OCI-LY7 (cell line): Measurements from ENCODE around the gene SUPT5H. TPM values are rescaled to one million over a fixed set of nuclear protein-coding genes. Genes with fewer than 3 reads are reported as not detected.

ENCODE experiments used
- BruUV-seq: library from RNA; stranded (reverse); fragments of 400-500 nt; replicated peaks from 2 replicates; lab custom pipeline; 2021; lab: Mats Ljungman, UMichigan
- CTCF ChIA-PET: fragments of 300-600 bp; sonication (Branson Sonifier 250); formaldehyde crosslinking; loops from one replicate; lab custom pipeline; 2022; ENCODE audit warnings: antibody characterized with exemption; ENCODE audit not compliant: unreplicated experiment; lab: Charles Lee
- POLR2A ChIA-PET: fragments of 300-600 bp; sonication (Branson Sonifier 250); formaldehyde crosslinking; loops from one replicate; lab custom pipeline; 2022; ENCODE audit warnings: antibody characterized with exemption; lab: Charles Lee
- DNase-seq: peaks from one replicate; pipeline ENCODE4 v3.0.0-alpha.2; 2015; ENCODE audit warnings: low spot score
- H2AFZ ChIP-seq: fragments of 200-600 bp; sonication (generic), shearing (Covaris generic); 2 replicates; pipeline ENCODE4 v1.6.1; 2014; ENCODE audit warnings: mild to moderate bottlenecking, antibody characterized with exemption, low read length, moderate library complexity
- H3K27ac ChIP-seq: fragments of 200-600 bp; sonication (generic); 2 replicates; pipeline ENCODE4 v1.5.1; 2014; ENCODE audit warnings: mixed run types, low read depth, mild to moderate bottlenecking, moderate library complexity, low read length, inconsistent platforms; ENCODE audit not compliant: poor library complexity, severe bottlenecking
- H3K36me3 ChIP-seq: fragments of 200-600 bp; sonication (generic); 2 replicates; pipeline ENCODE4 v1.6.1; 2014; ENCODE audit warnings: mild to moderate bottlenecking, antibody characterized with exemption, low read length, moderate library complexity, mixed read lengths; ENCODE audit not compliant: insufficient read depth
- H3K4me1 ChIP-seq: fragments of 200-600 bp; sonication (generic); 2 replicates; pipeline ENCODE4 v1.5.1; 2014; ENCODE audit warnings: mild to moderate bottlenecking, low read length; ENCODE audit not compliant: insufficient read depth, poor library complexity, severe bottlenecking
- H3K4me2 ChIP-seq: fragments of 200-600 bp; sonication (generic); 2 replicates; pipeline ENCODE4 v1.6.1; 2014; ENCODE audit warnings: mild to moderate bottlenecking, low read length
- H3K4me3 ChIP-seq: fragments of 200-600 bp; sonication (generic); 2 replicates; pipeline ENCODE4 v1.5.1; 2014; ENCODE audit warnings: mild to moderate bottlenecking, low read depth, low read length; ENCODE audit not compliant: poor library complexity, severe bottlenecking
- H3K79me2 ChIP-seq: fragments of 200-600 bp; sonication (generic); 2 replicates; pipeline ENCODE4 v1.6.1; 2016; ENCODE audit warnings: low read depth, mild to moderate bottlenecking, low read length, moderate library complexity, mixed read lengths; ENCODE audit not compliant: insufficient read depth
- H3K9me2 ChIP-seq: fragments of 200-600 bp; sonication (generic); 2 replicates; pipeline ENCODE4 v1.6.1; 2016; ENCODE audit warnings: mild to moderate bottlenecking, low read length, mixed read lengths; ENCODE audit not compliant: insufficient read depth
- H3K9me3 ChIP-seq: fragments of 200-600 bp; sonication (generic); 2 replicates; pipeline ENCODE4 v1.6.1; 2014; ENCODE audit warnings: mild to moderate bottlenecking, mixed run types, low read length, mixed read lengths
- H4K20me1 ChIP-seq: fragments of 200-600 bp; sonication (generic); 2 replicates; pipeline ENCODE4 v1.6.1; 2014; ENCODE audit warnings: mild to moderate bottlenecking, antibody characterized with exemption, low read length, moderate library complexity, mixed read lengths; ENCODE audit not compliant: insufficient read depth
- CTCF ChIP-seq: fragments of 200-600 bp; sonication (generic); conservative IDR thresholded peaks from 2 replicates; pipeline ENCODE4 v1.5.1; 2014; ENCODE audit warnings: mild to moderate bottlenecking, antibody characterized with exemption, low read length, moderate library complexity, mixed read lengths
- EZH2phosphoT487 ChIP-seq: fragments of 200-600 bp; sonication (generic); IDR thresholded peaks from 2 replicates; pipeline ENCODE4 v1.6.1; 2018; ENCODE audit warnings: low read depth, borderline replicate concordance, mild to moderate bottlenecking, mixed run types, antibody characterized with exemption, low read length, moderate library complexity, mixed read lengths
- intact Hi-C: fragments of 100-400 bp; cut with micrococcal nuclease; formaldehyde crosslinking; loops from one replicate; pipeline ENCODE4 v1.10.0; 2022; ENCODE audit not compliant: unreplicated experiment
- total RNA-seq, 2 experiments: library from RNA; depleted of rRNA in 1 of 2; stranded (reverse); fragments of >200 nt in 1 of 2; shearing (Covaris generic) in 1 of 2; gene quantifications; 2 replicates each; pipeline ENCODE4 v1.2.3, GENCODE V29; 2014 to 2022

SUPT5H gene
- total RNA-seq, 2 experiments from 2014 or later, result 70.1 to 175 TPM

- Histone ChIP-seq H3K27ac (peak overlapping the region; percentile 91), H3K4me1 (peaks cover 38% of the 10 kb centered on the region), H3K36me3 (peaks cover 22% of the 10 kb centered on the region), H3K9me3 (no peaks in the 10 kb centered on the region), H2AFZ (no peak overlapping the region), H3K9me2 (no peaks in the 10 kb centered on the region), H3K4me2 (peak overlapping the region; percentile 96), H4K20me1 (peaks cover 4% of the 10 kb centered on the region), H3K79me2 (peaks cover 43% of the 10 kb centered on the region), H3K4me3 (peak overlapping the region; percentile 96)
- TF ChIP-seq EZH2phosphoT487 (no peak), CTCF (no peak)
- BruUV-seq, result no TSS peak
- intact Hi-C loops, result loop anchor here (1.0 kb wide), 1 partner anchor 198 kb away; no protein-coding TSS in a partner anchor
- DNase-seq, result no peak
- POLR2A ChIA-PET, result interaction anchor here (1.5 kb wide), 1 partner anchor 13 kb away, joined by 9 read pairs; no protein-coding TSS in a partner anchor
- CTCF ChIA-PET, result interaction anchor here (0.9 kb wide), 1 partner anchor 13 kb away, joined by 3 read pairs; no protein-coding TSS in a partner anchor
Measured at GRCh38 chr19:39410831-39411080, 34.6 kb upstream of the SUPT5H start.

DNA sequence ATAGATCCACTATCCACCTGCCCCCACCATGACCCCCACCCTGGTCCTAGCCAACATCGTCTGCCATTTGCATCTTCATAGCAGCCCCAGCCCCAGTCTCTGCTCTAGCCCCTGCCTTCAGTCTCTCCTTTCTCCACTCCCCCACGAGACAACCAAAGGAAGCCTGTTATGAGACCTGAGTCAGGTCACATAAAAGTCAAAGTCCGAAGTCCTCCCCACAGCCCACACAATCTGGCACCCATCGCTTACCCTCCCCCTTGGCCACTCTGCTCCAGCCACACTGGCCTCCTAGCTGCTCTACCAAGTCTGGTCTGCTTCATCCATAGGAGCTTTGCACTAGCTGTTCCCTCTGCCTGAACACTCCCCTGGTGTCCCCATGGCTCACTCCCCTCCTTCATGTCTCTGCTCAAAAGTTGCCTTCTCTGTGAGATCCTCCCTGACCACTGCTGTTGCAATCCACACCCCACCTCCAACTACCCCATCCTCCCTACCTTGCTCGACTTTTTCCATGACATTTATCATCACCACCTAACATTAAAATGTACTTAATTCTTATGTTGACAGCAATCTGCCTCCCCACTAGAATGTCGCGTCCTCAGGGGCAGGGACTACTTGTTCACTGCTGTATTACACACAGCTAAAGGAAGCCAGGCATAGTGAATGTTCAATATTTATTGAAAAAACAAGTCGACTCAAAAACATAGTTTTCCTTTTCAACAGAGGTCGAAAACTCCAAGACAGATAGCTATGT is 34.1 kb upstream of the SUPT5H start:
- Histone ChIP-seq H3K79me2 (peaks cover 43% of the 10 kb centered on the region), H3K9me2 (no peaks in the 10 kb centered on the region), H4K20me1 (peaks cover 4% of the 10 kb centered on the region), H3K4me1 (peaks cover 33% of the 10 kb centered on the region), H3K9me3 (no peaks in the 10 kb centered on the region), H3K36me3 (peaks cover 27% of the 10 kb centered on the region), H3K27ac (peak overlapping the region; percentile 91), H3K4me2 (peak overlapping the region; percentile 96), H2AFZ (no peak overlapping the region), H3K4me3 (peak overlapping the region; percentile 61)
- ChIA-PET POLR2A (interaction anchor here (1.3 to 1.6 kb wide), 4 partner anchors 9 to 25 kb away, joined by 4 to 9 read pairs (median 6); partner anchors contain the start of genes MED29, PAF1 and RPS16), CTCF (interaction anchor here (0.9 to 1.0 kb wide), 2 partner anchors 10 to 13 kb away, joined by 3 read pairs; no protein-coding TSS in a partner anchor)
- TF ChIP-seq EZH2phosphoT487 (no peak), CTCF (no peak)
- DNase-seq, result no peak
- BruUV-seq, result no TSS peak
- intact Hi-C loops, result loop anchor here (1.0 kb wide), 1 partner anchor 199 kb away; no protein-coding TSS in a partner anchor

GRCh38 chr19:39411832-39412099 is 33.6 kb upstream of the SUPT5H start:
- Histone ChIP-seq H3K27ac (peak overlapping the region; percentile 91), H3K9me2 (no peaks in the 10 kb centered on the region), H2AFZ (no peak overlapping the region), H3K9me3 (no peaks in the 10 kb centered on the region), H3K4me3 (peak overlapping the region; percentile 61), H4K20me1 (peaks cover 4% of the 10 kb centered on the region), H3K36me3 (peaks cover 32% of the 10 kb centered on the region), H3K4me1 (peaks cover 33% of the 10 kb centered on the region), H3K79me2 (peaks cover 43% of the 10 kb centered on the region), H3K4me2 (peak overlapping the region; percentile 96)
- DNase-seq, result peak; percentile 95
- intact Hi-C loops, result loop anchor here (1.0 kb wide), 4 partner anchors 14 to 286 kb away; partner anchors contain the start of genes PAK4 and SAMD4B
- CTCF ChIA-PET, result interaction anchor here (0.9 to 1.0 kb wide), 2 partner anchors 11 to 14 kb away, joined by 3 read pairs; no protein-coding TSS in a partner anchor
- POLR2A ChIA-PET, result interaction anchor here (1.3 to 1.6 kb wide), 4 partner anchors 10 to 24 kb away, joined by 4 to 9 read pairs (median 6); partner anchors contain the start of genes MED29, PAF1 and RPS16
- BruUV-seq, result no TSS peak
- peak; percentile 100 for TF ChIP-seq CTCF
- TF ChIP-seq EZH2phosphoT487, result no peak
